ENCODE measurements around the gene RBM12.
A peak's percentile ranks its signal among the peaks of the same experiment; 100 is the strongest.

DNA sequence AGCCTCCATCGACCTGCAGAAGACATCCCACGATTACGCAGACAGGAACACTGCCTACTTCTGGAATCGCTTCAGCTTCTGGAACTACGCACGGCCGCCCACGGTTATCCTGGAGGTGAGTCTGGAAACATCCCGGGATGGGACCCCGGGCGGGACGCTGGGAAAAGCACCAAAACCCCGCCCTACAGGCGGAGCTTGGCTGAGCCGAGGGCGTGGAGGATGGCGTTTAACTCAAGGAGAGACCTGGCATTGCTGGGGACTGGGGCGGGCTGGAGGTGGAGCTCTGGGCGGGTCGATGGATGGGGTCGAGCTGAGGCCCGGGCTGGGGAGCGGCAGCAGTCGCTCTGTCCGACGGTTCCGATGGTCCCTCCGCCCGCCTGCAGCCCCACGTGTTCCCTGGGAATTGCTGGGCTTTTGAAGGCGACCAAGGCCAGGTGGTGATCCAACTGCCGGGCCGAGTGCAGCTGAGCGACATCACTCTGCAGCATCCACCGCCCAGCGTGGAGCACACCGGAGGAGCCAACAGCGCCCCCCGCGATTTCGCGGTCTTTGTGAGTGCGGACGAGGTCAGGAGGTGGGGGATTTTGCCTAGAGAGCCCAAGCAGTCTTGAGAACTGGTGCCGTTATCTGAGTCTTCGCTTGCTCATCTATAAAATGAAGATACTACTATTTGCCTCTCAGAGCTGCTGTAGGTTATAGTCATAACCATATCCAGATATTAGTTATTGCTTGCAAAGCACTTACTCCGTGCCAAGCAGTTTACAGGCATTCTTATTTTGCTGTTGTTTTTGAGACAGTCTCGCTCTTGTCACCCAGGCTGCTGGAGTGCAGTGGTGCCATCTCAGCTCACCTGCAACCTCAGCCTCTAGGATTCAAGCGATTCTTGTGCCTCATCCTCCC is 45.3 kb downstream of the RBM12 start:
- TF ChIP-seq, protein P1, sequence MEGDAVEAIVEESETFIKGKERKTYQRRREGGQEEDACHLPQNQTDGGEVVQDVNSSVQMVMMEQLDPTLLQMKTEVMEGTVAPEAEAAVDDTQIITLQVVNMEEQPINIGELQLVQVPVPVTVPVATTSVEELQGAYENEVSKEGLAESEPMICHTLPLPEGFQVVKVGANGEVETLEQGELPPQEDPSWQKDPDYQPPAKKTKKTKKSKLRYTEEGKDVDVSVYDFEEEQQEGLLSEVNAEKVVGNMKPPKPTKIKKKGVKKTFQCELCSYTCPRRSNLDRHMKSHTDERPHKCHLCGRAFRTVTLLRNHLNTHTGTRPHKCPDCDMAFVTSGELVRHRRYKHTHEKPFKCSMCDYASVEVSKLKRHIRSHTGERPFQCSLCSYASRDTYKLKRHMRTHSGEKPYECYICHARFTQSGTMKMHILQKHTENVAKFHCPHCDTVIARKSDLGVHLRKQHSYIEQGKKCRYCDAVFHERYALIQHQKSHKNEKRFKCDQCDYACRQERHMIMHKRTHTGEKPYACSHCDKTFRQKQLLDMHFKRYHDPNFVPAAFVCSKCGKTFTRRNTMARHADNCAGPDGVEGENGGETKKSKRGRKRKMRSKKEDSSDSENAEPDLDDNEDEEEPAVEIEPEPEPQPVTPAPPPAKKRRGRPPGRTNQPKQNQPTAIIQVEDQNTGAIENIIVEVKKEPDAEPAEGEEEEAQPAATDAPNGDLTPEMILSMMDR (IDR thresholded peaks at IDR 0.05; ENCODE audit: low read length): peak; percentile 87
- no peak for TF ChIP-seq EZH2 (IDR thresholded peaks at IDR 0.05; ENCODE audit: borderline replicate concordance, low read length)
